K562 (cell line): ENCODE results near the gene HEY2. TPM values are rescaled to one million over a fixed set of nuclear protein-coding genes. Genes with fewer than 3 reads are reported as not detected.

Source experiments
- ATAC-seq: fragments of 200-7000 bp; cut with Tn5 transposase; 3 replicates; pipeline ENCODE4 v1.9.1; 2020; ENCODE audit warnings: moderate library complexity
- BruUV-seq: library from RNA; stranded (reverse); fragments of 400-500 nt; replicated peaks from 2 replicates; lab custom pipeline; 2021; lab: Mats Ljungman, UMichigan
- CTCF ChIA-PET: fragments of 300-600 bp; formaldehyde crosslinking; extraction: SDS; loops from one replicate; lab custom pipeline; 2021; ENCODE audit warnings: low intra/inter-chr PET ratio; lab: Yijun Ruan, JAX
- POLR2A ChIA-PET: fragments of 300-600, 350-650 bp; sonication (Branson Sonifier 250); formaldehyde crosslinking; extraction: SDS; loops from one replicate; lab custom pipeline; 2021; ENCODE audit warnings: antibody characterized with exemption, inconsistent platforms; lab: Yijun Ruan, JAX
- DNase-seq, 4 experiments: peaks; one replicate each; pipeline versions ENCODE4 v3.0.0 to v3.0.0-alpha.2; 2011 to 2018; ENCODE audit warnings: low spot score in 3 of 4, mixed read lengths in 3 of 4; ENCODE audit errors: extremely low read depth in 1 of 4
- FAIRE-seq: peaks from 2 replicates; lab custom pipeline; 2011; peaks lifted over from hg19 to GRCh38; lab: Jason Lieb, UNC
- H2AFZ ChIP-seq: 2 replicates; pipeline ENCODE4 v1.6.0; 2011; ENCODE audit warnings: low read depth, low read length, control low read depth, inconsistent platforms
- H3K27ac ChIP-seq: fragments of 200-600 bp; 3 replicates; pipeline ENCODE4 v1.8.0; 2011; ENCODE audit warnings: low read depth, mild to moderate bottlenecking, control low read depth, inconsistent platforms, low read length, moderate library complexity, mixed read lengths; ENCODE audit errors: extremely low read depth
- H3K27me3 ChIP-seq, 2 experiments: fragments of 300-600 bp in 1 of 2; 2 replicates in 1 of 2; 3 replicates in 1 of 2; pipeline versions ENCODE4 v1.6.0 to v1.8.0; 2011; ENCODE audit warnings: inconsistent platforms in 2 of 2, low read length in 2 of 2, mild to moderate bottlenecking in 1 of 2, mixed read lengths in 1 of 2, moderate library complexity in 1 of 2; ENCODE audit not compliant: control insufficient read depth in 2 of 2, insufficient read depth in 2 of 2
- H3K36me3 ChIP-seq: fragments of 300-600 bp; 3 replicates; pipeline ENCODE4 v1.8.0; 2011; ENCODE audit warnings: mild to moderate bottlenecking, low read length, inconsistent platforms; ENCODE audit not compliant: control insufficient read depth, insufficient read depth
- H3K4me1 ChIP-seq, 2 experiments: fragments of 200-600 bp in 1 of 2; replicated peaks in 1 of 2; 2 replicates in 1 of 2; 3 replicates in 1 of 2; pipeline versions ENCODE4 v1.5.1 to v1.8.0; 2011; ENCODE audit warnings: inconsistent platforms in 2 of 2, low read length in 2 of 2, mild to moderate bottlenecking in 1 of 2, mixed read lengths in 1 of 2, moderate library complexity in 1 of 2; ENCODE audit not compliant: control insufficient read depth in 2 of 2, insufficient read depth in 2 of 2
- H3K4me2 ChIP-seq: 2 replicates; pipeline ENCODE4 v1.6.1; 2011; ENCODE audit warnings: low read length, control low read depth, inconsistent platforms, mixed read lengths; ENCODE audit not compliant: insufficient read depth
- H3K4me3 ChIP-seq: fragments of 200-600 bp; sonication (generic), shearing (Covaris generic); 2 replicates; pipeline ENCODE4 v1.5.1; 2016; ENCODE audit warnings: control low read depth, inconsistent platforms
- H3K79me2 ChIP-seq: fragments of 200-600 bp; 3 replicates; pipeline ENCODE4 v1.8.0; 2011; ENCODE audit warnings: low read length, inconsistent platforms; ENCODE audit not compliant: control insufficient read depth, insufficient read depth
- H3K9ac ChIP-seq, 2 experiments: 2 replicates each; pipeline versions ENCODE4 v1.6.0 to v1.6.1; 2011; ENCODE audit warnings: low read depth in 2 of 2, low read length in 2 of 2, control low read depth in 1 of 2, inconsistent platforms in 1 of 2, mild to moderate bottlenecking in 1 of 2, mixed read lengths in 1 of 2; ENCODE audit not compliant: insufficient read depth in 1 of 2
- H3K9me1 ChIP-seq: one replicate; pipeline ENCODE4 v1.6.0; 2011; ENCODE audit warnings: inconsistent platforms, mild to moderate bottlenecking, low read length, moderate library complexity; ENCODE audit not compliant: control insufficient read depth, insufficient read depth
- H3K9me3 ChIP-seq: replicated peaks from 2 replicates; pipeline ENCODE4 v1.5.1; 2011; ENCODE audit warnings: low read depth, low read length, inconsistent platforms; ENCODE audit not compliant: control insufficient read depth, insufficient read depth
- H4K20me1 ChIP-seq: replicated peaks from 2 replicates; pipeline ENCODE4 v1.6.1; 2011; ENCODE audit warnings: low read length, inconsistent platforms, mixed read lengths; ENCODE audit not compliant: control insufficient read depth, insufficient read depth
- BRD4 ChIP-seq: fragments of 200-600 bp; sonication (generic); IDR thresholded peaks from 2 replicates; pipeline ENCODE4 v1.6.1; 2017; ENCODE audit warnings: inconsistent platforms
- CREM ChIP-seq: IDR thresholded peaks from 2 replicates; pipeline ENCODE4 v1.6.1; 2014; ENCODE audit warnings: antibody characterized with exemption, low read depth
- GTF2F1 ChIP-seq: IDR thresholded peaks from 2 replicates; pipeline ENCODE4 v1.6.1; 2011; ENCODE audit warnings: low read depth, low read length, improper control_type of control experiment
- MLX ChIP-seq, 2 experiments: fragments of 450-650 bp in 1 of 2; sonication (generic) in 1 of 2; formaldehyde crosslinking; conservative IDR thresholded peaks; 2 replicates each; pipeline versions ENCODE4 v1.4.0 to v1.8.1; 2020 to 2022; ENCODE audit warnings: mild to moderate bottlenecking in 1 of 2, missing genetic modification reagents in 1 of 2
- NONO ChIP-seq, 2 experiments: fragments of 200-400 bp in 1 of 2; fragments of 450-650 bp in 1 of 2; formaldehyde crosslinking in 1 of 2; IDR thresholded peaks; 2 replicates each; pipeline ENCODE4 v1.6.1; 2017; ENCODE audit warnings: low read depth in 2 of 2, mild to moderate bottlenecking in 2 of 2, moderate library complexity in 2 of 2, low read length in 1 of 2
- NR0B1 ChIP-seq: fragments of 450-650 bp; IDR thresholded peaks from one replicate; pipeline ENCODE4 v1.6.1; 2018; ENCODE audit warnings: mild to moderate bottlenecking, moderate library complexity; ENCODE audit not compliant: partially characterized antibody
- RCOR1 ChIP-seq, 2 experiments: IDR thresholded peaks; 2 replicates each; pipeline ENCODE4 v1.6.1; 2012; ENCODE audit warnings: low read depth in 2 of 2, low read length in 2 of 2, borderline replicate concordance in 1 of 2, improper control_type of control experiment in 1 of 2
- SLC30A9 ChIP-seq: fragments of 250-450 bp; sonication (Bioruptor Pico); IDR thresholded peaks from 2 replicates; pipeline ENCODE4 v1.8.0; 2022; ENCODE audit warnings: mild to moderate bottlenecking, moderate library complexity
- SMAD2 ChIP-seq: fragments of 150-350 bp; IDR thresholded peaks from 2 replicates; pipeline ENCODE4 v1.6.1; 2014; ENCODE audit warnings: low read depth, mild to moderate bottlenecking, low read length
- SMARCC2 ChIP-seq: fragments of 450-650 bp; IDR thresholded peaks from 2 replicates; pipeline ENCODE4 v1.6.1; 2017; ENCODE audit warnings: antibody characterized with exemption, moderate library complexity, mild to moderate bottlenecking, low read depth
- SMARCE1 ChIP-seq: fragments of 450-650 bp; IDR thresholded peaks from 2 replicates; pipeline ENCODE4 v1.7.1; 2016; ENCODE audit warnings: mild to moderate bottlenecking
- SREBF2 ChIP-seq: sonication (generic); formaldehyde crosslinking; IDR thresholded peaks from 2 replicates; pipeline ENCODE4 v1.4.0; 2020; ENCODE audit warnings: mild to moderate bottlenecking, missing genetic modification reagents
- VEZF1 ChIP-seq: fragments of 200-800 bp; sonication (Bioruptor generic); IDR thresholded peaks from 2 replicates; pipeline ENCODE4 v1.6.1; 2017; ENCODE audit warnings: missing genetic modification characterization, missing compliant biosample characterization
- WGBS: fragments of 100-300 bp; shearing (Covaris generic); methylation state at CpG from one replicate; pipeline ENCODE4 v1.1.6; 2016; ENCODE audit warnings: low coverage, mixed read lengths; ENCODE audit not compliant: insufficient coverage; ENCODE audit errors: missing lambda C conversion rate; 5-methylcytosine and 5-hydroxymethylcytosine counted together
- in situ Hi-C: fragments of 300-500 bp; cut with MboI; formaldehyde crosslinking; loops from 4 replicates; pipeline ENCODE4 v1.15.0; 2018; ENCODE audit warnings: inconsistent platforms, mixed read lengths
- intact Hi-C: fragments of 100-400 bp; cut with micrococcal nuclease; formaldehyde crosslinking; loops from 2 replicates; pipeline ENCODE4 v1.14.2; 2022
- polyA plus RNA-seq, 8 experiments: library from polyadenylated mRNA; depleted of rRNA in 4 of 8; stranded (reverse) in 5 of 8; unstranded in 3 of 8; fragments of >200 nt; fragmentation: Nextera tagmentation in 2 of 8; fragmentation: Illumina TruSeq in 1 of 8; extraction: Ambion mirVana in 2 of 8; extraction: Trizol in 1 of 8; gene quantifications; 2 replicates each; pipeline versions ENCODE4 v1.2.1 to v1.2.3, GENCODE V29; 2011 to 2014; ENCODE audit warnings: inconsistent platforms in 1 of 8, missing spikeins in 1 of 8
- total RNA-seq, 7 experiments: library from RNA; depleted of rRNA in 6 of 7; stranded (reverse); fragments of >200 nt in 6 of 7; fragmentation: Illumina TruSeq in 2 of 7; extraction: Trizol in 2 of 7; gene quantifications; 2 replicates each; pipeline versions ENCODE4 v1.2.1 to v1.2.3, GENCODE V29; 2011 to 2021; ENCODE audit warnings: low replicate concordance in 1 of 7
- TF ChIP-seq, protein P1 (sequence below): IDR thresholded peaks from 3 replicates; pipeline ENCODE4 v1.6.1; 2011; ENCODE audit warnings: borderline replicate concordance, mild to moderate bottlenecking; ENCODE audit not compliant: insufficient read length, insufficient read depth
- TF ChIP-seq, protein P2 (sequence below): fragments of 250-450 bp; sonication (Bioruptor Pico); IDR thresholded peaks from 2 replicates; pipeline ENCODE4 v1.9.0; 2021; ENCODE audit warnings: mild to moderate bottlenecking

HEY2 gene
- total and polyA plus RNA-seq, 9 of the 15 experiments (the other 6 are each of a cell fraction or from before 2014, with no cell fraction given) = 0.03 to 0.07 (median 0.06) TPM; not detected in 5

GRCh38 chr6:125808591-125808990, 59.2 kb downstream of the HEY2 start (continued):
- TF ChIP-seq NR0B1 (no peak), SLC30A9 (no peak), MLX (CRISPR knock-in tag; conservative IDR thresholded peaks at IDR 0.05) (no peak), SREBF2 (CRISPR knock-in tag) (no peak), SMAD2 (no peak)
- TF ChIP-seq, all 486 proteins: peak for 0

DNA sequence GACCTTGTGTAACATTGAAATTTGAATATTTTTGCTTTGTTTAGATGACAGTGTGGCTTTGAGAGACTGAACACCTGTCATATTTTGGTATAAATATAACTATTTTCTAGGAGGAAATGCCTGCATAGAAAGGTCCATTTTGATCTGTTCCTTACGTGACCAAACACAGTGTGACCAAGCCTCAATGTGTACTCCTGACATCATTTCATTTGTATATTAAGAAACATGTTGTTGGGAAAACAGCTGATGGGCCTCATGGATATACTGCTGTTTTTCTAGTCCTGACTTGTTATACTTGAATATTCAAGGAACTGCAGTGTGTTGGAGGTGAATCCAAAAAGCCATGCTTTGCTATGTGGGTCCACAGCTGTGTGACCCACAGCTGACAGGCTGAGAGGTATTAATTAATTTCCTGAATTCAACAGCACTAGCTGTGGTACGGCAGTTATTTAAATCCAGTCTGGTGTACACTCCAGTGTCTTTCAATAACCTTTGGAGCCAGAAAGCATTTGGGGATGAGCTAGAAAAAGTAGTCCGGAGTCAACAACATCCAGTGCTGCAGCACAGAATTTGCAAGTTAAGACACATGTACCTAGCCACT, 60.2 kb downstream of the HEY2 start:
- WGBS = 96% methylated on average over 3 of the region's 3 CpGs
- intact Hi-C loops (no loop called here), in situ Hi-C loops (no loop called here)
- H3K4me2 ChIP-seq = no peak overlapping the region
- peaks cover 11% of the 10 kb centered on the region; the same call in 2 of the 3 replicates for H3K79me2 ChIP-seq
- no TSS peak for BruUV-seq
- ATAC-seq = no peak
- H3K27ac ChIP-seq = no peak overlapping the region
- no peak overlapping the region for H2AFZ ChIP-seq
- no peak overlapping the region for H3K9ac ChIP-seq
- no peaks in the 10 kb centered on the region for H4K20me1 ChIP-seq
- CTCF ChIA-PET = no interaction called here
- peaks cover 14 to 24% of the 10 kb centered on the region in 2 experiments; a peak in 4 of 5 replicates for H3K4me1 ChIP-seq
- FAIRE-seq = no peak
- H3K4me3 ChIP-seq = no peak overlapping the region
- H3K36me3 ChIP-seq = 0 out of 3 replicates have a peak, but pooled peaks cover 4% of the 10 kb centered on the region
- H3K9me1 ChIP-seq = peaks cover 8% of the 10 kb centered on the region
- H3K9me3 ChIP-seq = no peaks in the 10 kb centered on the region
- no peaks in the 10 kb centered on the region for H3K27me3 ChIP-seq
- POLR2A ChIA-PET = interaction anchor here (1.1 to 1.8 kb wide), 3 partner anchors 8 to 18 kb away, joined by 3 to 6 read pairs (median 3); no protein-coding TSS in a partner anchor
- no peak for DNase-seq
- TF ChIP-seq, protein P1, sequence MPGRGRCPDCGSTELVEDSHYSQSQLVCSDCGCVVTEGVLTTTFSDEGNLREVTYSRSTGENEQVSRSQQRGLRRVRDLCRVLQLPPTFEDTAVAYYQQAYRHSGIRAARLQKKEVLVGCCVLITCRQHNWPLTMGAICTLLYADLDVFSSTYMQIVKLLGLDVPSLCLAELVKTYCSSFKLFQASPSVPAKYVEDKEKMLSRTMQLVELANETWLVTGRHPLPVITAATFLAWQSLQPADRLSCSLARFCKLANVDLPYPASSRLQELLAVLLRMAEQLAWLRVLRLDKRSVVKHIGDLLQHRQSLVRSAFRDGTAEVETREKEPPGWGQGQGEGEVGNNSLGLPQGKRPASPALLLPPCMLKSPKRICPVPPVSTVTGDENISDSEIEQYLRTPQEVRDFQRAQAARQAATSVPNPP = no peak
- no peak for TF ChIP-seq NONO (IDR thresholded peaks at IDR 0.05; ENCODE audit: low read depth in 2 of 2, low read length in 1 of 2)
- TF ChIP-seq SMARCE1 = no peak
- no peak for TF ChIP-seq CREM
- TF ChIP-seq SMARCC2 = no peak
- TF ChIP-seq, protein P2, sequence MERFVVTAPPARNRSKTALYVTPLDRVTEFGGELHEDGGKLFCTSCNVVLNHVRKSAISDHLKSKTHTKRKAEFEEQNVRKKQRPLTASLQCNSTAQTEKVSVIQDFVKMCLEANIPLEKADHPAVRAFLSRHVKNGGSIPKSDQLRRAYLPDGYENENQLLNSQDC (CRISPR knock-in tag) = no peak
- no peak for TF ChIP-seq RCOR1 (IDR thresholded peaks at IDR 0.05; ENCODE audit: borderline replicate concordance in 1 of 2, low read depth in 2 of 2, low read length in 2 of 2)
- TF ChIP-seq VEZF1 (CRISPR knock-in tag) = no peak
- TF ChIP-seq GTF2F1 = no peak
- TF ChIP-seq BRD4 = no peak
